PC-9 (cell line): Measurements from ENCODE around the gene PDCD6IP. TPM values are rescaled to one million over a fixed set of nuclear protein-coding genes. Genes with fewer than 3 reads are reported as not detected.

Source experiments
- BruUV-seq: library from RNA; stranded (reverse); fragments of 400-500 nt; replicated peaks from 2 replicates; lab custom pipeline; 2021; lab: Mats Ljungman, UMichigan
- CTCF ChIA-PET: fragments of 300-600 bp; sonication (Branson Sonifier 250); formaldehyde crosslinking; loops from one replicate; lab custom pipeline; 2022; ENCODE audit warnings: antibody characterized with exemption; lab: Charles Lee
- POLR2A ChIA-PET: fragments of 300-600 bp; sonication (Branson Sonifier 250); formaldehyde crosslinking; loops from one replicate; lab custom pipeline; 2022; ENCODE audit warnings: antibody characterized with exemption; ENCODE audit not compliant: unreplicated experiment; lab: Charles Lee
- DNase-seq, 2 experiments: peaks; one replicate each; pipeline versions ENCODE4 v3.0.0 to v3.0.0-alpha.2; 2015 to 2022; ENCODE audit warnings: mixed read lengths in 1 of 2
- H2AFZ ChIP-seq: fragments of 200-600 bp; sonication (generic); 2 replicates; pipeline ENCODE4 v1.8.1; 2017; ENCODE audit warnings: antibody characterized with exemption
- H3F3A ChIP-seq: fragments of 200-600 bp; sonication (generic); 2 replicates; pipeline ENCODE4 v1.8.1; 2017; ENCODE audit warnings: antibody characterized with exemption, mild to moderate bottlenecking, low read depth; ENCODE audit not compliant: insufficient read depth
- H3K27ac ChIP-seq: fragments of 200-600 bp; sonication (generic); 2 replicates; pipeline ENCODE4 v1.6.1; 2016; ENCODE audit warnings: mixed run types
- H3K27me3 ChIP-seq: fragments of 200-600 bp; sonication (generic); 2 replicates; pipeline ENCODE4 v1.6.1; 2016; ENCODE audit warnings: low read depth, mixed run types; ENCODE audit not compliant: insufficient read depth
- H3K36me3 ChIP-seq: fragments of 200-600 bp; sonication (generic); 2 replicates; pipeline ENCODE4 v1.6.1; 2016; ENCODE audit warnings: low read depth, mixed run types
- H3K4me1 ChIP-seq: fragments of 200-600 bp; sonication (generic); replicated peaks from 2 replicates; pipeline ENCODE4 v1.6.1; 2016; ENCODE audit warnings: mixed run types; ENCODE audit not compliant: insufficient read depth
- H3K4me2 ChIP-seq: fragments of 200-600 bp; sonication (generic); 2 replicates; pipeline ENCODE4 v1.6.1; 2017; ENCODE audit warnings: mixed run types
- H3K4me3 ChIP-seq: fragments of 200-600 bp; sonication (generic); 2 replicates; pipeline ENCODE4 v1.6.1; 2016; ENCODE audit warnings: mixed run types
- H3K79me2 ChIP-seq: fragments of 200-600 bp; sonication (generic); 2 replicates; pipeline ENCODE4 v1.6.1; 2017; ENCODE audit warnings: low read depth, mixed run types
- H3K9me2 ChIP-seq: fragments of 200-600 bp; sonication (generic); 2 replicates; pipeline ENCODE4 v1.8.1; 2017; ENCODE audit warnings: mild to moderate bottlenecking; ENCODE audit not compliant: insufficient read depth
- H3K9me3 ChIP-seq: fragments of 200-600 bp; sonication (generic); 2 replicates; pipeline ENCODE4 v1.8.1; 2016; ENCODE audit warnings: low read depth; ENCODE audit not compliant: insufficient read depth
- H4K20me1 ChIP-seq: fragments of 200-600 bp; sonication (generic); 2 replicates; pipeline ENCODE4 v1.8.1; 2017; ENCODE audit not compliant: insufficient read depth
- EZH2 ChIP-seq: fragments of 200-600 bp; sonication (generic); IDR thresholded peaks from 2 replicates; pipeline ENCODE4 v1.8.0; 2017; ENCODE audit warnings: antibody characterized with exemption, low read depth
- intact Hi-C: fragments of 100-400 bp; cut with micrococcal nuclease; formaldehyde crosslinking; loops from one replicate; pipeline ENCODE4 v1.10.0; 2022; ENCODE audit not compliant: unreplicated experiment
- total RNA-seq: library from RNA; stranded (reverse); gene quantifications from 2 replicates; pipeline ENCODE4 v1.2.3, GENCODE V29; 2021
- TF ChIP-seq, protein P1 (sequence below): fragments of 200-600 bp; sonication (generic); conservative IDR thresholded peaks from 2 replicates; pipeline ENCODE4 v1.6.1; 2017; ENCODE audit warnings: mixed run types, antibody characterized with exemption, mild to moderate bottlenecking, moderate library complexity

PDCD6IP gene
- total RNA-seq, 1 experiment from 2014 or later: 209 TPM

DNA sequence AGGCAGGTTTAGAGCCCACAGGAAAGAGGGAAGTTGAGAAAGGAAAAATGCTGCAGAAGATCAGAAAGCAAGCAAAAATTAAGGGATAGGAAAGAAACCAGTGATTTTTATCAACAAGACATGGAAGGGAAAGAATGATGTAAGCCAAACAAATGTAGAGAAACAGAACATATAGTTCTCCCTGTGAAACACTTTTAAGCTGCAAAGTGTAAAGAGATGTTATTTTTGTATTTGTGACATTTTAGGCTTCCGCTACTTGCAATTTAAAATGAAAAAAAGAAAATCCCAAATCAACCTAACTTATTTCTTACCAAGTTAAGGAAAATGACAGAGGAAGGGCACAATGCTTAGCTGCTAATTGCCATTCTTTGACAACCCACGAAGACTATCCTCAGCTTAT lies 111.6 kb downstream of the PDCD6IP start:
- Histone ChIP-seq H3K27me3 (no peaks in the 10 kb centered on the region), H3K9me3 (no peaks in the 10 kb centered on the region), H3K79me2 (no peaks in the 10 kb centered on the region), H3K36me3 (no peaks in the 10 kb centered on the region), H3K9me2 (no peaks in the 10 kb centered on the region), H2AFZ (no peak overlapping the region), H3K4me3 (no peak overlapping the region), H3K4me1 (no peaks in the 10 kb centered on the region), H4K20me1 (no peaks in the 10 kb centered on the region), H3K4me2 (no peak overlapping the region), H3F3A (no peaks in the 10 kb centered on the region), H3K27ac (no peak overlapping the region)
- no peak for DNase-seq
- no TSS peak for BruUV-seq
- intact Hi-C loops: loop anchor here (10.0 kb wide), 1 partner anchor 205 kb away; no protein-coding TSS in a partner anchor
- ChIA-PET POLR2A (no interaction called here), CTCF (no interaction called here)
- TF ChIP-seq, protein P1, sequence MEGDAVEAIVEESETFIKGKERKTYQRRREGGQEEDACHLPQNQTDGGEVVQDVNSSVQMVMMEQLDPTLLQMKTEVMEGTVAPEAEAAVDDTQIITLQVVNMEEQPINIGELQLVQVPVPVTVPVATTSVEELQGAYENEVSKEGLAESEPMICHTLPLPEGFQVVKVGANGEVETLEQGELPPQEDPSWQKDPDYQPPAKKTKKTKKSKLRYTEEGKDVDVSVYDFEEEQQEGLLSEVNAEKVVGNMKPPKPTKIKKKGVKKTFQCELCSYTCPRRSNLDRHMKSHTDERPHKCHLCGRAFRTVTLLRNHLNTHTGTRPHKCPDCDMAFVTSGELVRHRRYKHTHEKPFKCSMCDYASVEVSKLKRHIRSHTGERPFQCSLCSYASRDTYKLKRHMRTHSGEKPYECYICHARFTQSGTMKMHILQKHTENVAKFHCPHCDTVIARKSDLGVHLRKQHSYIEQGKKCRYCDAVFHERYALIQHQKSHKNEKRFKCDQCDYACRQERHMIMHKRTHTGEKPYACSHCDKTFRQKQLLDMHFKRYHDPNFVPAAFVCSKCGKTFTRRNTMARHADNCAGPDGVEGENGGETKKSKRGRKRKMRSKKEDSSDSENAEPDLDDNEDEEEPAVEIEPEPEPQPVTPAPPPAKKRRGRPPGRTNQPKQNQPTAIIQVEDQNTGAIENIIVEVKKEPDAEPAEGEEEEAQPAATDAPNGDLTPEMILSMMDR: no peak
- TF ChIP-seq EZH2: no peak

GRCh38 chr3:33911525-33912322 lies 113.3 kb downstream of the PDCD6IP start:
- CTCF ChIA-PET: no interaction called here
- no peak overlapping the region for H3K4me3 ChIP-seq
- H3K4me2 ChIP-seq: no peak overlapping the region
- H3K27me3 ChIP-seq: no peaks in the 10 kb centered on the region
- no peak for DNase-seq
- no peaks in the 10 kb centered on the region for H3F3A ChIP-seq
- no peaks in the 10 kb centered on the region for H3K4me1 ChIP-seq
- no peak overlapping the region for H2AFZ ChIP-seq
- no TSS peak for BruUV-seq
- no peaks in the 10 kb centered on the region for H3K9me3 ChIP-seq
- no peaks in the 10 kb centered on the region for H4K20me1 ChIP-seq
- POLR2A ChIA-PET: interaction anchor here (0.6 kb wide), 1 partner anchor 654 kb away, joined by 23 read pairs; no protein-coding TSS in a partner anchor
- no peaks in the 10 kb centered on the region for H3K9me2 ChIP-seq
- intact Hi-C loops: loop anchor here (10.0 kb wide), 1 partner anchor 203 kb away; no protein-coding TSS in a partner anchor
- no peaks in the 10 kb centered on the region for H3K36me3 ChIP-seq
- no peak overlapping the region for H3K27ac ChIP-seq
- no peaks in the 10 kb centered on the region for H3K79me2 ChIP-seq
- no peak for TF ChIP-seq EZH2
- TF ChIP-seq, protein P1: no peak

DNA sequence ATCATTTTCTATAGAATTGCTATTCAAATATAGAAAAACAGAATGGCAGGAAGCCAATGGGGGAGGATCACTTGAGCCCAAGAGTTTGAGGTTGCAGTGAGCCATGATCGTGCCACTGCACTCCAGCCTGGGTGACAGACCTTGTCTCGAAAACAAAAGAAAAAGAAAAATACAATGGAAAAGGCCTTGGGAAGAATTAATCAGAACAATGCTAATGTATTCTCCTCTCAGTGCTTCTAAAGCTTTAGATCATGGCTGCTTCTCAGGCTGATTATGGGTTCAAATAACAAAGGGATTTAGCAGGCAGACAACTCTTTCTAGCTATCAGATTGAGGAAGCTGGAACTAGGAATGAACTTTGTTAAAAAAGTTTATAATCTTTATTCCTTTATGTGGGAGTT lies 115.8 kb downstream of the PDCD6IP start:
- Histone ChIP-seq H3K27ac (no peak overlapping the region), H3K4me2 (no peak overlapping the region), H3K36me3 (no peaks in the 10 kb centered on the region), H3K9me3 (no peaks in the 10 kb centered on the region), H3K4me1 (no peaks in the 10 kb centered on the region), H3K79me2 (no peaks in the 10 kb centered on the region), H3K27me3 (no peaks in the 10 kb centered on the region), H3F3A (no peaks in the 10 kb centered on the region), H2AFZ (no peak overlapping the region), H3K4me3 (no peak overlapping the region), H4K20me1 (no peaks in the 10 kb centered on the region), H3K9me2 (no peaks in the 10 kb centered on the region)
- intact Hi-C loops: loop anchor here (10.0 kb wide), 1 partner anchor 201 kb away; no protein-coding TSS in a partner anchor
- no peak for DNase-seq
- ChIA-PET POLR2A (no interaction called here), CTCF (no interaction called here)
- no TSS peak for BruUV-seq
- TF ChIP-seq EZH2: no peak
- TF ChIP-seq, protein P1: no peak
